ENCODE results near the gene NASP.

The NASP gene

GRCh38 chr1:45654540-45655280, 70.9 kb downstream of the NASP start:
- ATAC-seq (ENCODE audit: insufficient read depth, low read depth) (no peak), DNase-seq (no peak)
- Histone ChIP-seq H3K27me3 (ENCODE audit: insufficient read depth, low read length, poor library complexity) (no peaks in the 10 kb centered on the region), H3K4me2 (ENCODE audit: insufficient read depth, low read length) (no peak overlapping the region), H3K9ac (ENCODE audit: low read depth, low read length) (no peak overlapping the region), H3K36me3 (ENCODE audit: insufficient read depth, low read length) (peaks cover 99% of the 10 kb centered on the region), H3K9me3 (ENCODE audit: insufficient read depth, low read length, severe bottlenecking) (no peaks in the 10 kb centered on the region), H2AFZ (ENCODE audit: low read depth, low read length) (no peak overlapping the region), H3K4me3 (ENCODE audit: low read depth in 1 of 2, low read length in 2 of 2) (no peak overlapping the region), H4K20me1 (ENCODE audit: insufficient read depth, low read length) (peaks cover 16% of the 10 kb centered on the region; the same call in 1 of the 2 replicates), H3K4me1 (ENCODE audit: insufficient read depth, low read length) (no peaks in the 10 kb centered on the region), H3K79me2 (ENCODE audit: insufficient read depth, low read length) (peaks cover 57% of the 10 kb centered on the region), H3K27ac (ENCODE audit: low read length) (no peak overlapping the region)
- no peak for TF ChIP-seq CTCF (IDR thresholded peaks at IDR 0.05; ENCODE audit: borderline replicate concordance, extremely low read depth, low read length, poor library complexity, severe bottlenecking)
- TF ChIP-seq EZH2 (IDR thresholded peaks at IDR 0.05; ENCODE audit: borderline replicate concordance, low read depth, low read length, severe bottlenecking): no peak

GRCh38 chr1:45656573-45657226, 72.9 kb downstream of the NASP start:
- TF ChIP-seq CTCF (IDR thresholded peaks at IDR 0.05; ENCODE audit: borderline replicate concordance, extremely low read depth, low read length, poor library complexity, severe bottlenecking): no peak
- TF ChIP-seq EZH2 (IDR thresholded peaks at IDR 0.05; ENCODE audit: borderline replicate concordance, low read depth, low read length, severe bottlenecking): no peak
- no peaks in the 10 kb centered on the region for H3K4me1 ChIP-seq (ENCODE audit: insufficient read depth, low read length)
- H3K27ac ChIP-seq (ENCODE audit: low read length): no peak overlapping the region
- ATAC-seq (ENCODE audit: insufficient read depth, low read depth): no peak
- H3K36me3 ChIP-seq (ENCODE audit: insufficient read depth, low read length): peaks cover 99% of the 10 kb centered on the region
- H4K20me1 ChIP-seq (ENCODE audit: insufficient read depth, low read length): peaks cover 31% of the 10 kb centered on the region
- no peak overlapping the region for H3K4me2 ChIP-seq (ENCODE audit: insufficient read depth, low read length)
- no peaks in the 10 kb centered on the region for H3K9me3 ChIP-seq (ENCODE audit: insufficient read depth, low read length, severe bottlenecking)
- H2AFZ ChIP-seq (ENCODE audit: low read depth, low read length): no peak overlapping the region
- H3K79me2 ChIP-seq (ENCODE audit: insufficient read depth, low read length): peaks cover 61% of the 10 kb centered on the region
- H3K4me3 ChIP-seq (ENCODE audit: low read depth in 1 of 2, low read length in 2 of 2): no peak overlapping the region
- H3K27me3 ChIP-seq (ENCODE audit: insufficient read depth, low read length, poor library complexity): no peaks in the 10 kb centered on the region
- no peak overlapping the region for H3K9ac ChIP-seq (ENCODE audit: low read depth, low read length)
- no peak for DNase-seq

DNA sequence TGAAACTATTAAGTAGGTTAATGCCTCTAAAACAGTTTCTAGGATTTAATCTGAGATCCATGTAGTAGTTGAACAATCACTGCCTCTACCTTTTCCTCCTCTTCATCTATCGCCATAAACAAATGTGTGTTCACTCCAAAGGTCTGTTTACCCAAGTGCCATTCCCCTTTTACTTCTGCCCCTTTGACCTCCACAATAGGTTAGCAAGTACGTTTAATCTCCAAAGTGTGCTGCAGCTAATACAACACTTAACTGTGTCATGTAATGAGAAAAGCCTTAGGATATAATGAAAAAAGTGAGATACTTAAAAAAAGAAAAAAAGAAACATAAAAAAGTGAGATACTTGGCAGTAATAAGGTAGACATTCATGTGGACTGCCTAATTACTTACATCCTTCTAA, 74.3 kb downstream of the NASP start:
- DNase-seq (no peak), ATAC-seq (ENCODE audit: insufficient read depth, low read depth) (no peak)
- Histone ChIP-seq H3K9me3 (ENCODE audit: insufficient read depth, low read length, severe bottlenecking) (no peaks in the 10 kb centered on the region), H4K20me1 (ENCODE audit: insufficient read depth, low read length) (peaks cover 41% of the 10 kb centered on the region), H3K4me3 (ENCODE audit: low read depth in 1 of 2, low read length in 2 of 2) (no peak overlapping the region), H3K27ac (ENCODE audit: low read length) (no peak overlapping the region), H3K4me1 (ENCODE audit: insufficient read depth, low read length) (no peaks in the 10 kb centered on the region), H3K79me2 (ENCODE audit: insufficient read depth, low read length) (peaks cover 67% of the 10 kb centered on the region), H3K27me3 (ENCODE audit: insufficient read depth, low read length, poor library complexity) (no peaks in the 10 kb centered on the region), H2AFZ (ENCODE audit: low read depth, low read length) (no peak overlapping the region), H3K9ac (ENCODE audit: low read depth, low read length) (no peak overlapping the region), H3K4me2 (ENCODE audit: insufficient read depth, low read length) (no peak overlapping the region), H3K36me3 (ENCODE audit: insufficient read depth, low read length) (peaks cover 87% of the 10 kb centered on the region)
- TF ChIP-seq EZH2 (IDR thresholded peaks at IDR 0.05; ENCODE audit: borderline replicate concordance, low read depth, low read length, severe bottlenecking): no peak
- no peak for TF ChIP-seq CTCF (IDR thresholded peaks at IDR 0.05; ENCODE audit: borderline replicate concordance, extremely low read depth, low read length, poor library complexity, severe bottlenecking)

Measured in DND-41 (cell line).